T-helper 1 cell treated with Interleukin-12 subunit alpha and Interleukin-12 subunit beta and Interleukin-4 antibody, amounts not matched to agents 30 ng/mL and 1 ng/mL, for 36 hours (primary cell): ENCODE data around the gene ANKRD40CL. TPM values are rescaled to one million over a fixed set of nuclear protein-coding genes. Genes with fewer than 3 reads are reported as not detected.
"Not testable (repeated sequence)": the region's sequence is repeated elsewhere in the genome, so short reads cannot be mapped to it uniquely, and the experiment has no call there.

Source experiments
- intact Hi-C: fragments of 100-400 bp; cut with micrococcal nuclease; formaldehyde crosslinking; loops from one replicate; pipeline ENCODE4 v1.15.1; 2024
- total RNA-seq: library from RNA; stranded (reverse); gene quantifications from 2 replicates; pipeline ENCODE4 v1.2.3, GENCODE V29; 2022

The ANKRD40CL gene
- total RNA-seq, 1 donor from 2014 or later: not detected

DNA sequence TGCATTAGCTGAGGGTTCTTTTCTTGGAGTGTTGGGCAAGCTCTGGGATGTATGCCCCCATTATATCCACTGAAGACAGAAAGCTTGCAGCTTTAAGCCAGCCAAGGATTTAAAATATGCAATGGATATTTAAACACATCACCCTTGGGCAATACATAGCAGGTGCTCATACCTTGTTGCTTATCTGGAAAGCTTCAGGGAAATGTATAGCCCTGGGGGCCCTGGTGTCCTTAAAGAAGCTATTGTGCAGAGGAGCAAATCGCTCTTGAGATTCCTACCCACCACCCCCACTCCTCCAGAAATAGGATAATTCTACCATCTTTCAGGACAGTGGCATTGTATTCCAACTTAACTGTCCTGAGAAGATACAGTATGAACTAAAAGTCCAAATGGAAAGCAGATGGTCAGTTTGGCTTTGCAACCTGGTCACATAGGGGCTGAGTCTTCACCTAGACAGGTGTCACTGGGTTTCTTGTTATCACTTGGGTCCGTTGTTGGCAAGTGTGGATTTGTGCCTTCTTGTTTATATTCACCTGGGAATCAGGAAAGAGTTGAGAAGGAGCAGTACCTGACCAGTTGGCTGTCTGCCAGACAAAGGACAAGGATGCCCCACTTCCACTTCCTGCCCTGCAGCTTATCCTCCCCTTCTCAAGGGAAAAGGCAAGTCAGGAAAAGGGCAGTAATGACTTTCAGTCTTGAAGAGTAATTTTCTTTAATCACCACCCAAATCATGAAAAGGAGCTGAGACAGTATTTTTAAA, 3.4 kb downstream of the ANKRD40CL start:
- intact Hi-C loops: no loop called here

DNA sequence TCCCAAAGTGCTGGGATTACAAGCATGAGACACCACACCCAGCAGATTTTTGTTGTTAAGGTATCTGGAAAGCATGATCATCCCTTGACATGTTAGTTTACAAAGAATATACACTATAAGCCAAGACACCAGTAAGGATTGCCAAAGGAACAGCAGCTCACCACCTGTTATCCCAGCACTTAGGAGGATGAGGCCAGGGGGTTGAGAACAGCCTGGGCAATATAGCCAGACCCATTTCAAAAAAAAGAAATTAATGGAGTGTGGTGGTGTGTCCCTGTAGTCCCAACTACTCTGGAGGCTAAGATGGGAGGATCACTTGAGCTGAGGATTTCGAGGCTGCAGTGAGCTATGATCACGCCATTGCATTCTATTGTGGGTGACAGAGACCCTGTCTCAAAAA, 5.1 kb downstream of the ANKRD40CL start:
- intact Hi-C loops: no loop called here

DNA sequence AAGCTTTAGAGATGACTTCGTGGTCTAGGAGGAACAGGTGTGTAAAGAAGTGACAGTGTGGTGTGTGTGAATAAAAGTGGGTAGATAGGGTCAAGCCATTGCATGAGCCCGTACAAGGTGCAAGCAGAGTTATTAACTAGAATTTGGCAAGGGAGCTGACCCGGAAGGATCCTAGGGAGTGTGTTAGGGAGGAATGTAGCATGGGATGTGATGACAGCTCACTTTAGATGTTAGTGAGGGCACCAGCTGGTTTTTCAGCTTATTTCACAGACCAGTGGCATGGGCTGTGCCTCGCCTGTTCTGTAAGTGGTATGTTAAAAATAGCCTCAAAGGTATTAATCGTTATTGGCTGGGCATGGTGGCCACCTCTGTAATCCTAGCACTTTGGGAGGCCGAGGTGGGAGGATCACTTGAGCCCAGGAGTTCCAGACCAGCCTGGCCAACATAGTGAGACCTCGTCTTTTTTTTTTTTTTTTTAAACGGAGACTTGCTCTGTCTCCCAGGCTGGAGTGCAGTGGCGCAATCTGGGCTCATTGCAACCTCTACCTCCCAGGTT, 8.3 kb downstream of the ANKRD40CL start:
- intact Hi-C loops: no loop called here

DNA sequence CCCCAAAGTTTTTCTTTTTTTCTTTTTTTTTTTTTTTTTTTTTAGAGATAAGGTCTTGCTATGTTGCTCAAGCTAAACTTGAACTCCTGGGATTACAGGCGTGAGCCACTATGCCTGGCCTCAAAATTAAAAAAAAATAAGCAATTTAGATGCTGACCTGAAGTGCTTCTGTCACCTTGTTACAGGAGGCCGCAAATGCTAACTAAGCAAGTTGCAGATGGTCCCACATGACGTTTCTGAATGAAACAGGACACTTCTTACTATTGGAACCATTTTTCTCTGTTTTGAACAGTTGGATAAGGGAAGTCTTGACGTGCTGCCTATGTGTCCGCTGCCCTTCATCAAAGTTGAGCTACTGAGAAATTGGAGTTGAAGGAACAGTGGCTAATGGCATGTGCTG, 8.8 kb downstream of the ANKRD40CL start:
- intact Hi-C loops: no loop called here

DNA sequence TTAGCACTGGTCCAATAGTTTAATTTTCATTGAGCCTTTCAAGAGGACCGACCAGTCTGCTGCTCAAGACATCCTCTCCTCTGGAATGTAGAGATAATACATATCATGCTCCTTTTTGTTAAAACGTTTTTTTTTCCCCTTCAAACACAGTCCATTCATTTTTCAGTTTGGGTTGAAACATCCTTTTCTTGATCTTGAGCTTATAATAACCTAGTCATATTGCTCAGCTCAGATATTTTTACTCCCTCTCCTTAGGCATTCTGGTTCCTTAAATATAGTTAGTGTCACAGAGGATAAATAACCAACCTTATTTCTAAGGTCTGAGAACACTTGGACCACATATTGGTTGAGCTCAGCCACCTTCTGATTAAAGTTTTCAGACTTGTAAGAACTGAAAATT, 12.8 kb downstream of the ANKRD40CL start:
- intact Hi-C loops: no loop called here

DNA sequence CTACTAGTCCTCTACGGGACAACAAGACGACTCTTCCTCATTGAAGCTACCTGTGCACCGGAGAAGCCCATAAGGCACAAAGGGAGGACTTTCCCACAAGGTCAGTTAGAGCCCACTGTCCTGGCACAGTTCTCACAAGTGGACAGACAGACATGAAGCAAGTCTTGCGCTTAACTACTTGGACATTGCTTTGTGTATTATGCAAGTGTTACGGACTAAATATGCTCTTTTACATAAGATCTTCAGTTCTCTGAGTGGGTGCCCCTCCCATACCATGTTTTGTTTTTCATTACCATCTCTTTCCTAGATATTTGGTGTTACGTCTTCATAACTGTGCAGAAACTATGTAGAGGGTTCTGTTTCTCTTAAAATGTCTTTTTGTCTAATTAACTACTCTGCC, 18.1 kb downstream of the ANKRD40CL start:
- intact Hi-C loops: no loop called here

DNA sequence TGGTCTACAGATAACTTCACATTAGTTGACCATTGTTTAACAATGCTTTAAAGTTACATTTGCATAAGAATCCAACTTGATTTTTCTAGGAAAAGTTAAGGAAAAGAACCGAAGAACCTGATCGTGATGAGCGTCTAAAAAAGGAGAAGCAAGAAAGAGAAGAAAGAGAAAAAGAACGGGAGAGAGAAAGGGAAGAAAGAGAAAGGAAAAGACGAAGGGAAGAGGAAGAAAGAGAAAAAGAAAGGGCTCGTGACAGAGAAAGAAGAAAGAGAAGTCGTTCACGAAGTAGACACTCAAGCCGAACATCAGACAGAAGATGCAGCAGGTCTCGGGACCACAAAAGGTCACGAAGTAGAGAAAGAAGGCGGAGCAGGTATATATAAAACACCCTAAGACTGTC, 21.7 kb downstream of the ANKRD40CL start:
- intact Hi-C loops: no loop called here

DNA sequence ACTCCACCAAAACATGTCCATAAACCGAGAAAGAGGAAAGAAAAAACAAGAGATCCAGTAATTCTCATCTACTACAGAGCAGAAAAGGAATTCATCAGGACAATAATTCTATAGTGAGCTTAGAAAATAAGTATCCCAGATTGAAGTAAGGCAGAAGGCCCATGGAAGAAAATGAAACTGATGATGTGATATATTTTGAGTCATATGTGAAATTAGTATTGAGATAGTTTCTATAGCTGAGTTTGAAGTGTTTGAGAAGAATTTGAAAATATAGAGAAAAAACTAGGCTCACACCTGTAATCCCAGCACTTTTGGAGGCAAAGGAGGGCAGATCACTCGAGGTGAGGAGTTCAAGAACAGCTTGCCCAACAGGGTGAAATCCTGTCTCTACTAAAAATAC, 28.2 kb downstream of the ANKRD40CL start:
- intact Hi-C loops: no loop called here

DNA sequence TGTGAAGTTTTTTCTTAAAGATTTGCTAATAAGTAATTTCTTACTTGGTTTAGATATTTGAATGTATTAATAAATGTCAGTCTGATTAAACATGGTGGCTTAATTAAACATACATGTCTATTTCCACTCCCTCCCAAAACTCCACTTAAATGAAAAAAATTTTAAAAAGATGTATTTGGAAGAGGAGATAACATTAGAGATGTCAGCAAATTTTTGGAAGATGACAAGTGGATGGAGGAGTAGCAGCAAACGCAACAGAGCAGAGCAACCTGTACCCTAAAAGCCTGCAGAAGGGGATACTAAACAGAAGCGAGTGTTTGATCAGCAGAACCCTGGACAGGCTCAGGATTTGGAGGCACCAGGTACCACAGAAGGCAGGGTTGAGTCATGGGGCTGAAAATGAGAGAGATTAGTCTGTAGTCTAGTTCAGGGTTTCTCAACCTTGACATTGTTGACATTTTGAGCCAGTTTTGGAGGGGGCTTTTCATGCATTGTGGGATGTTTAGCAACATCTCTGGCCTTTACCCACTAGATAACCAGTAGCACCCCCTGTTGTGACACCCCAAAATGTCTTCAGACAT, 30.1 kb downstream of the ANKRD40CL start:
- intact Hi-C loops: no loop called here

DNA sequence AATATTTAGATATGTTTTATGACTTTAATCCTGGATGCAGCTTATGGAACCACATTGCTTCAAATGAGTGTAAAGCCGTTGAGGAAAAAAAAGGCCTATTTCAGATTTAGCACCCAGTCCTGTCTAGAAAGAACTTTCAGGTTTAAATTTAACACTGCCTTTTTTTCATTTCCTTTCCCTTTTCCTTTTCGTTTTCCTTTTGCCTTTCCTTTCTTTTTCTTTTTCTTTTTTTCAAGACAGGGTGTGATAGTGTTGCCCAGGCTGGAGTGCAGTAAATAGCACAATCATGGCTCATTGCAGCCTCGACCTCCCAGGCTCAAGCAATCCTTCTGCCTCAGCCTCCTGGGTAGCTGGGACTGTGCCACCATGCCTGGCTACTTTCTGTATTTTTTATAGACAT, 32.0 kb downstream of the ANKRD40CL start:
- intact Hi-C loops: no loop called here

DNA sequence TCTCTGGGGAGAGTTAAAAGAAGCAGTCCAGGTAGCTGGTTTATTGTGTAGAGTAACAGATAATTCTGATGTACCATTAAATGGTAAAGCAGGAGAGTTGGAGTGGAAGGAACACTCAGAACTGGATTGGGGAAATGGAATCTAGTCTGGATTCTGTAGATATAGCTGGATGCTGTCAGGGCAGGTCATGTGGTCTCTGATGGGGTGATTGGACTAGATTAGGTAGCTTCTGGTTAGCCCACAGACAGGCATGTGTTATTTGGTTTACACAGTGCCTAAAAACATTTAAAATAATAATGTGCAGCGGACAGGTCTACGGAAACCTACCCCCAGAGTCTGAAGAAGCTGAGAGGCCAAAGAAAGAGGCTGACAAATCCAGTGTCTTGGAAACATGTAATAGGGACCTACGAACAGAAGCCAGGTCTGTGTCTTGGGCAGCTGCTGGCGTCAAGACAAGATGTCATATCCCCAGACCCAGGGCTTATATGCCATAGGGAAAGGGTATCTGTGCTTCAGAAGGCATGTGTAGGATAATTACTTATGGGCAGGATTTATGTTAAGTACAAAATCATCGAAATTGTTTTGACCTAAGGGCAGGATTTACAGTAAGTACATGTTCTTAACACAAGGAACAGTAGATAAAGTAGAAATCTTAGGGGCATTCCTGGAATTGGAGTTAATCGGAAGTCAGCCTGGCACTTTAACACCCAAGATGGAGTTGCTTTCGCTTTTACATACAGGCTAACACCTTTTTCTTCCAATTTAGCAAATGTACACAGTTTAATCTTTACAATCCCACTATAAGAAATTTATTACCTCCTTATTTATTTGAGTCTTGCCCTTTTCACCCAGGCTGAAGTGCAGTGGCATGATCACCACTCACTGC, 35.5 kb downstream of the ANKRD40CL start:
- intact Hi-C loops: no loop called here

DNA sequence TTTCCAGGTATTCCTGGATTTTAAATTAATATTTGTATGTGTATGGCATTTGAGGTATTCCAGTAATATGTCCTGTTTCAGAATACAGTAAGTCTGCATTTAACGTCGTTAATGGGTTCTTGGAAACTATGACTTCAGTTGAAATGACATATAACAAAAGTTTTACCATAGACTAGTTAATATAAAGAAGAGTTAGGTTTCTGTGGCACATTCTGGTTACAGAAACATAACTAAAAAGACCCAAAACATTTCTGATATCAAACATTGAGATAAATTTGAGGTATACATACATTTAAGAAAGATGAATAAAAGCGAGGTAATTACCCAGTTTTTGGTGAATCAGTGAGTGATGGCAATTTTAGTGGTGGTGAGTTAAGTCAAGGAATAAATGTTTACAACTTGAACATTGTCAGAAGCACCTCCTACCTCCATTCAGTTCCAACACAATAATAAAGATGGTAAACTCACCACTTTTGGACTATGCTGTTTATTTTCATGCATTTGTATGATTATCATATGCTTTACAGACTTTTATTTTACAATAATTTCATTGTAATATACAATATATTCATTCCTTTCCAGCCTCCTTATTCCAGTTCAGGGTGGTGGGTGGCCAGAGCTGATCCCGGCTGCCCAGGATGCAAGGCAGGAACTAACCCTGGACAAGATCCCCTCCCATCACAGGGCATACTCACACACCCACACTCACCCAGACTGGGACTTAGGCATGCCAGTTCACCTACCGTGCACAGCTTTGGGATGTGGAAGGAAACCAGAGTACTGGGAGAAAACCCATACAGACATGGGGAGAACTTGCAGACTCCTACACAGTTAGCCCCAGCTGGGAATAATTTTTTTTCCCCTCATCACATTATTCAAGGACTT, 38.2 kb downstream of the ANKRD40CL start:
- intact Hi-C loops: no loop called here

DNA sequence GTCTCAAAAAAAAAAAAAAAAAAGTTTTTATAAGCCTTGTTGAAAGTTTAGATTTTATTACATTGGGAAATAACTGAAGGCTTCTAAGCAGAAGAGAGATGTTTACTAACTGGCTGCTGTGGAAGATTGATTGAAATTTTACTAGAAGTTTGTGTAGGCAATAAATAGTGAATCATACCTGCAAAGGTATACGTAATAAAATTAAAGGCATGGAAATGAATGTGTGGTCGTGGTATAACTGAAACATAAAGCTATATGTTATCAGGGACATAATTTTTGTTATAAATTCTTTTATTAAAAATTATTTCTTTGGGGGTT, 39.2 kb downstream of the ANKRD40CL start:
- intact Hi-C loops: no loop called here

DNA sequence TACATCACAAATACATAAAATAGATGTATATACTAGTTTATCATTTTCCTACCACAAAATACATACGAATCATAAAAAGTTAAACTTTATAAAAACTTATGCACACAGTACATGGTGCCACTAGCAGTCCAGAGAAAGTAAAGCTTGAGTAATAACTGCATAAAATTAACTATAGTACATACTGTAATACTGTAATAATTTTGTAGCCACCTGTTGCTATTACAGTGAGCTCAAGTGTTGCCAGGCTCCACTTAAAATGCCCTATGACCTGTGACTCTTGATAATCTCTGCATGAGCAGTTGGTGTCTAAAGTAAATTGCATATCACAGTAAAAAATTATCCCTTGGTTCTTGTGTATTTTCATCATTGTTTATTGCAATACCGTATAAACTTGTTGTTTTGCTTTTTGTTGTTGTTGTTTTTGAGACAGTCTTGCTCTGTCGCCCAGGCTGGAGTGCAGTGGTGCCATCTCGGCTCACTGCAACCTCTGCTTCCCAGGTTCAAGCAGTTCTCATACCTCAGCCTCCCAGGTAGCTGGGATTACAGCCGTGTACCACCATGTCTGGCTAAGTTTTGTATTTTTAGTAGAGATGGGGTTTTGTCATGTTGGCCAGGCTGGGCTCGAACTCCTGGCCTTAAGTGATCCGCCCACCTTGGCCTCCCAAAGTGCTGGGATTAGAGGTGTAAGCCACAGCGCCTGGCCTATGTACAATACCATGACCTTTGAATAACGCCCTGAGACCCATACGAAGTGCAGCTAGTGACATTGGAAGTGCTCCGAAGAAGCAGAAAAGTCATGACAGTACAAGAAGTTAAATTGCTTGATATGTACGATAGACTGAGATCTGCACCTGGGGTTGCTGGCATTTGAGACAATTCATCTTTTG, 41.3 kb downstream of the ANKRD40CL start:
- intact Hi-C loops: no loop called here

DNA sequence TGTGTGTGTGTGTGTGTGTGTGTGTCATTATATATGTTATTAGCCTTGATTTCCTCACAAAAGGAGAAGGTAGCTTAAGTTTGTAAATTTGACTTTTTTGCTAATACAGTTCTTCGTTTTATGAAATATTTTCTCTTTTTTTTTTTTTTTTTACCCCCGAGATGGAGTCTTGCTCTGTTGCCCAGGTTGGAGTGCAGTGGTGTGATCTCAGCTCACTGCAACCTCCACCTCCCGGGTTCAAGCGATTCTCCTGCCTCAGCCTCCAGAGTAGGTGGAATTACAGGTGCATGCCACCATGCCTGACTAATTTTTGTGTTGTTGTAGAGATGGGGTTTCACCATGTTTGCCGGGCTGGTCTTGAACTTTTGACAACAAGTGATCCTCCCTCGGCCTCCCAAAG, 42.7 kb downstream of the ANKRD40CL start:
- intact Hi-C loops: not testable (repeated sequence)

DNA sequence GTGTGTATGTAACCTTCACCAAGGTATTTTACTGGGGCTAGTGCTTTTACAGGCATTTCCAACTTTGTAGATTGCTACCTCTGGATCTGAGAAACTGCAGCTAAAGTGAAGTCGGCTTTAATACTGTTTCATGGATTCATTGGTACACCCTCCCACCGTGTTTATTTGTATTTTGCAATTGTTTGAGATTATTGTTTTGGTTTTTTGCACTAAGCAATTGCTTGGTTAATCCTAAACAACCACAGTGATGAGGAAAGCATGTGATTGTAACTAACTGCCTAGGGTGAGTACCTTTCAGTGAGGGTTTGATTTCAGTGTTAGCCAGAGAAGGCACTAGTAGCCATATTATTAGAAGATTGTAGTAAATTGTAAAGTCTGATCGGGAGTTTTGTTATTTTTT, 44.6 kb downstream of the ANKRD40CL start:
- intact Hi-C loops: loop anchor here (1.0 kb wide), 1 partner anchor 150 kb away; no protein-coding TSS in a partner anchor

DNA sequence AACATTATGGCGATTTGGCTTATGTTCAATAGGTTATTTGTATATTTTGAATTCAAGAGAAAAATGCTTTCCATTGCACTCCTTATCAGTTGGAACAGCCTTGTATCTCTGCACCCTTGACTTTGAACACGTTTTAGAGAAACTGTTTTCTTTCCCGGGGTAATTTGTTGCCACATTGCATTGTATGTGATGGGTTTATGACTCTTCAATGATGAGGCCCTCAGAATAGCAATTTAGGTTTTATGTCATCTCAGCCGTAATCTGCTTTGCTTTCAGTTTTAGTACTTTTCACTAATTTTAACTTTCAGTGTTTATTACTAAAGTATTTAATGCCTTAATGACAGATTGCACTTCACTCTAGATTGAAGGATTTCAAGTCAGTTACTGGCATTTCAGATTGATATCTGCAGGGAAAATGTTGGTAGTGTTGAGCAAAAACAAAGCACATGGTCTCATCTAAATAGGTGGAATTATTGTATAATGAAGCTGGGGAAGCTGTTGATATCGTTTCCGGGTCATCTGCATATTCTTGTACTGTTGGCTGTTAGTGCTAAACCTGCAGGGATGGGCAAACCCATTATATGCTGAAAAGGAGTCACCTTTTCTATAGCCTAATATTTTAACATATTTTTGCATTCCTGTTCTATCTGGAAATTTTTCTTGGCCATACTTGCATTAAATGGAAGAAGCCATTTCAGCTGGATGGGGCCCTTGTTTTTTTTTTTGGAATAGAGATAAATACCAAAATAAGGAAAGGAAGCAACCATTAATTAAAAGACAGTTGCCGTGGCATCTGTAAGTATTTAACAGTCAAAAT, 45.9 kb downstream of the ANKRD40CL start:
- intact Hi-C loops: loop anchor here (1.0 to 2.0 kb wide), 4 partner anchors 151 to 431 kb away; partner anchors contain the start of genes CACNA1G, NME1 and SPATA20

DNA sequence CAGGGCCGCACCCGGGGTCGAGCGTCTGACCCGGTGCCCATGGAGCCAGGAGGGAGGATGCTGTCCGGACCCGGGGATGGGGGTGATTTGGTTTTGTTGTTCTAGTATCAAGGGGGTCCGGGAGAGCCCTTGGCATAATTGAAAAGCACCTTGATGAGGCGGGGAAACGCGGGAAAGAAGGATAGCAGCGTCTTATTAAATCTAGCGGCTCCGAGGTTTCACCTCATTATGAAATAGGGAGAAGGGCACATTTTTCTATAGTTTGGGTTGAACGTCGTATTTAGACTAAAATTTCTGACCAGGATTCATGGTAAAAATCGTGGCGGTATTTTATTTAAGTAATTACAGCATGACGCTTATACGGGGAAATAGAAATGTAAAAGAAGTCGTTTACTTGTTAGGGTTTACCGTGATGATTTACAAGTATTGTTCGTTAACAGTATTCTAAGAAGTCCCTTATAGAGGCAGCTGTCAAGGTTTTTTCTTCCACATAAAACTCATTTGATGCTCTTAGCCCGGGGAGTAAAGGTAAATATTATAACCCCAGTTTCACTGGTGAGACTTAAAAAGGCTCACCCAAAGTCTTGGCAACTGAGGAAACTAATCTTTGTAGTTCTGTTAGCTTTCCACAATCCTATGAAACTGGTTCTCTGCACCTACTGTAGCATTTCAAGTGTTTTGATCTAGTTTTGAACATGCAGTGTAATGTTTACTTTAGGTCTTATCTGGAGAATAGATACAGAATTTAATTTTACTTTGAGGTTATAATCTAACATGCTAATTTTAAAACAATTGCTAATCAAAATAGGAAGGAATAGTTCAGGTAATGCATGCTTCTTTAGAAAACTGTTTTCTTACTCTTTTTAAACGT, 47.2 kb downstream of the ANKRD40CL start:
- intact Hi-C loops: loop anchor here (1.0 to 2.0 kb wide), 6 partner anchors 12 to 540 kb away; partner anchors contain the start of genes MBTD1, NME1 and UTP18
